ENCODE data around the gene SYPL1.

The SYPL1 gene

GRCh38 chr7:106121189-106121810 is 9.2 kb upstream of the SYPL1 start:
- TF ChIP-seq, protein P1, sequence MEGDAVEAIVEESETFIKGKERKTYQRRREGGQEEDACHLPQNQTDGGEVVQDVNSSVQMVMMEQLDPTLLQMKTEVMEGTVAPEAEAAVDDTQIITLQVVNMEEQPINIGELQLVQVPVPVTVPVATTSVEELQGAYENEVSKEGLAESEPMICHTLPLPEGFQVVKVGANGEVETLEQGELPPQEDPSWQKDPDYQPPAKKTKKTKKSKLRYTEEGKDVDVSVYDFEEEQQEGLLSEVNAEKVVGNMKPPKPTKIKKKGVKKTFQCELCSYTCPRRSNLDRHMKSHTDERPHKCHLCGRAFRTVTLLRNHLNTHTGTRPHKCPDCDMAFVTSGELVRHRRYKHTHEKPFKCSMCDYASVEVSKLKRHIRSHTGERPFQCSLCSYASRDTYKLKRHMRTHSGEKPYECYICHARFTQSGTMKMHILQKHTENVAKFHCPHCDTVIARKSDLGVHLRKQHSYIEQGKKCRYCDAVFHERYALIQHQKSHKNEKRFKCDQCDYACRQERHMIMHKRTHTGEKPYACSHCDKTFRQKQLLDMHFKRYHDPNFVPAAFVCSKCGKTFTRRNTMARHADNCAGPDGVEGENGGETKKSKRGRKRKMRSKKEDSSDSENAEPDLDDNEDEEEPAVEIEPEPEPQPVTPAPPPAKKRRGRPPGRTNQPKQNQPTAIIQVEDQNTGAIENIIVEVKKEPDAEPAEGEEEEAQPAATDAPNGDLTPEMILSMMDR (conservative IDR thresholded peaks at IDR 0.05; ENCODE audit: low read depth, low read length): no peak
- no peak for DNase-seq (ENCODE audit: low read depth)
- no peak overlapping the region for H3K4me3 ChIP-seq (ENCODE audit: low read length)

DNA sequence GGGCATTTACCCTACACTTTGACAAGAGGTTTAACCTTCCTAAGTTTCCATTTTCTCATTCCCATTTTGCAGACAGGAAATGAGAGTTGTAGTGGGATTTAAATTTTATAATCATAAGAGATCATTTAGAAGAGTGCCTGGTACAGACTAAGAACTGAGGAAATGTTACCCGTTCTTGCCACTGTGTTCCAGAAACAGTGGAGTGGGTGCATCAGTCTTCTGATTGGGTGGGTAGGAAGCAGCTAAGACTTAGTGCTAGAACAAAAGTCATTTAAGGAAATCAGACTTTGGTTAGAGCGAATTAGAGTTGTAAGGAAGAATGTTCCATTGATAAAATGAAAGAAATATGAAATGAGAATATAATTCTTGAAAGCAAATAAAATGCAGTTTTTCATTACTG is 8.4 kb upstream of the SYPL1 start:
- no peak overlapping the region for H3K4me3 ChIP-seq (ENCODE audit: low read length)
- no peak for DNase-seq (ENCODE audit: low read depth)
- TF ChIP-seq, protein P1 (conservative IDR thresholded peaks at IDR 0.05; ENCODE audit: low read depth, low read length): no peak

DNA sequence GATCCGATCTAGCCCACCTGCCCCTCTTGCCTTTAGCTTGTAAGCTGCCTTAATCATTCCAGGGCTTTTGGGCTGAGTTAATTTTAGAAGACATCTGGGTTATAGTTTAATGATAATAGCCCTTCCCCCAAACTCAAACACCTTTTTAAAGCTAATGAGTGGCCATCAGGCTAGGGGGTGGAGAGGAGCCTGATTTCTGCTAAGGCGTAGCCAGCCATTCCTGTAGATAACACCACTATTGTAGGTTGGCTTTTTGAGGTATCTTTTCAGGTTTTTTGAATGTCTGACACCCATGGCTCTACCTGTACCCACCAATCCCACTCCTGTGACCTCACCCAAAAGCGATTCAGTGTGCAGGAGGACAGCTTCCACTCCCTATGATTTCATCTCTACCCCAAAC is 7.6 kb upstream of the SYPL1 start:
- TF ChIP-seq, protein P1 (conservative IDR thresholded peaks at IDR 0.05; ENCODE audit: low read depth, low read length): no peak
- DNase-seq (ENCODE audit: low read depth): no peak
- no peak overlapping the region for H3K4me3 ChIP-seq (ENCODE audit: low read length)

GRCh38 chr7:106117786-106118544 is 5.9 kb upstream of the SYPL1 start:
- DNase-seq (ENCODE audit: low read depth): peak; percentile 49
- H3K4me3 ChIP-seq (ENCODE audit: low read length): no peak overlapping the region
- TF ChIP-seq, protein P1 (conservative IDR thresholded peaks at IDR 0.05; ENCODE audit: low read depth, low read length): no peak

GRCh38 chr7:106116161-106116704 is 4.1 kb upstream of the SYPL1 start:
- no peak overlapping the region for H3K4me3 ChIP-seq (ENCODE audit: low read length)
- TF ChIP-seq, protein P1 (conservative IDR thresholded peaks at IDR 0.05; ENCODE audit: low read depth, low read length): no peak
- no peak for DNase-seq (ENCODE audit: low read depth)

GRCh38 chr7:106114716-106115383 is 2.7 kb upstream of the SYPL1 start:
- H3K4me3 ChIP-seq (ENCODE audit: low read length): no peak overlapping the region
- DNase-seq (ENCODE audit: low read depth): no peak
- TF ChIP-seq, protein P1 (conservative IDR thresholded peaks at IDR 0.05; ENCODE audit: low read depth, low read length): no peak

Data from retinal pigment epithelial cell (primary cell).